Parathyroid adenoma (tissue), 2 donors: Measurements from ENCODE around the gene TSPOAP1.

Source experiments
- H2AFZ ChIP-seq: fragments of 300-600 bp; sonication (generic); one replicate; pipeline ENCODE4 v1.7.0; 2017; ENCODE audit warnings: antibody characterized with exemption, mild to moderate bottlenecking
- H3K27ac ChIP-seq: fragments of 300-600 bp; sonication (generic); one replicate; pipeline ENCODE4 v1.7.0; 2017
- H3K27me3 ChIP-seq: fragments of 300-600 bp; sonication (generic); one replicate; pipeline ENCODE4 v1.7.0; 2017; ENCODE audit warnings: low read length; ENCODE audit not compliant: control insufficient read depth, insufficient read depth
- H3K36me3 ChIP-seq: fragments of 300-600 bp; sonication (generic); one replicate; pipeline ENCODE4 v1.7.0; 2017; ENCODE audit warnings: low read length; ENCODE audit not compliant: control insufficient read depth, insufficient read depth
- H3K4me1 ChIP-seq: fragments of 300-600 bp; sonication (generic); one replicate; pipeline ENCODE4 v1.7.0; 2017; ENCODE audit warnings: control low read depth
- H3K4me2 ChIP-seq: fragments of 300-600 bp; sonication (generic); one replicate; pipeline ENCODE4 v1.7.0; 2017; ENCODE audit warnings: low read length
- H3K4me3 ChIP-seq: fragments of 300-600 bp; sonication (generic); one replicate; pipeline ENCODE4 v1.7.0; 2017; ENCODE audit warnings: low read depth, low read length
- H3K79me2 ChIP-seq: fragments of 300-600 bp; sonication (generic); one replicate; pipeline ENCODE4 v1.7.0; 2017; ENCODE audit warnings: control low read depth
- H3K9ac ChIP-seq: fragments of 300-600 bp; sonication (generic); one replicate; pipeline ENCODE4 v1.7.0; 2017; ENCODE audit warnings: mild to moderate bottlenecking
- H3K9me3 ChIP-seq: fragments of 300-600 bp; sonication (generic); one replicate; pipeline ENCODE4 v1.7.0; 2017; ENCODE audit warnings: low read length; ENCODE audit not compliant: control insufficient read depth
- TF ChIP-seq, protein P1 (sequence below): fragments of 300-600 bp; sonication (generic); IDR thresholded peaks from one replicate; pipeline ENCODE4 v1.7.0; 2017; ENCODE audit warnings: antibody characterized with exemption, mild to moderate bottlenecking
- donor health status: primary hyperparathyroidism.

The TSPOAP1 gene

DNA sequence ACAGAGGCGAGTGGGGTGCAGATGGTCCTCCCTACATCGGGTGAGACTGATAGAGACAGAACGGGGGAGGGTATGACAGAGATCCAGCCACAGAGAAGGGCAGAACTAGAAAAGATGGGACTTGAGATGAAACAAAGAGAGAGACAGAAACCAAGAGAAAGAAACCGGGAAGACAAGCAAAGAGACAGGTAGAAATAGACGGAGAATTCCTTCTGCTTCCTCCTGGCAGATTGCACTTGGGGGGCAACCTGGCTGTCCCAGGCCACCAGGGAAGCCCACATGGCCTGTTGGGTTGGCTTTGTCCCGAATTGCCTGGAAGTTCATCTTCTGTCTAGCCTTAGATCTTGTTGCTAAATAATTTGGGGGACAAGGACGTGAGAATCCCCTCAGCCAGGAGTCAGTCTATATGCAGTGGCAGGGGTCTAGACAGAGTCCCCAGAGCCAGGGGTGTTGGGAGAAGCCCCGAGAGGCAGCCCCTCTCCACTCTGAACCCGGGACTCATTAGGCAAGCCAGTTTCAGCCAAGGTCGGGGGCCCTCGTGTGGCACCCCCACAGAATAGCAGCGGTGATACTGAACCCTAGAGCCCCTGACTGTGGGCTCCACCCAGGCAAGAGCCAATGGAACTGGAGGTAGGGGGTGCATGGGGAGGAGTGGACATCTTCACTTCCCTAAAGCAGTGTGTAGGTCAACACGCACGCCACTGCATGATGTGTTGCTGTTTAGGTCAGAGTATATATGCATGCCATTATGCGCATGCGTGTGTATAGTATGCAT lies 627 bp upstream of the TSPOAP1 start:
- H3K27me3 ChIP-seq: no peaks in the 10 kb centered on the region
- no peaks in the 10 kb centered on the region for H3K9me3 ChIP-seq
- H3K79me2 ChIP-seq: no peaks in the 10 kb centered on the region
- H3K27ac ChIP-seq: no peak overlapping the region
- H3K4me3 ChIP-seq: no peak overlapping the region
- no peak overlapping the region for H3K4me2 ChIP-seq
- H3K36me3 ChIP-seq: no peaks in the 10 kb centered on the region
- H3K9ac ChIP-seq: no peak overlapping the region
- H2AFZ ChIP-seq: no peak overlapping the region
- TF ChIP-seq, protein P1, sequence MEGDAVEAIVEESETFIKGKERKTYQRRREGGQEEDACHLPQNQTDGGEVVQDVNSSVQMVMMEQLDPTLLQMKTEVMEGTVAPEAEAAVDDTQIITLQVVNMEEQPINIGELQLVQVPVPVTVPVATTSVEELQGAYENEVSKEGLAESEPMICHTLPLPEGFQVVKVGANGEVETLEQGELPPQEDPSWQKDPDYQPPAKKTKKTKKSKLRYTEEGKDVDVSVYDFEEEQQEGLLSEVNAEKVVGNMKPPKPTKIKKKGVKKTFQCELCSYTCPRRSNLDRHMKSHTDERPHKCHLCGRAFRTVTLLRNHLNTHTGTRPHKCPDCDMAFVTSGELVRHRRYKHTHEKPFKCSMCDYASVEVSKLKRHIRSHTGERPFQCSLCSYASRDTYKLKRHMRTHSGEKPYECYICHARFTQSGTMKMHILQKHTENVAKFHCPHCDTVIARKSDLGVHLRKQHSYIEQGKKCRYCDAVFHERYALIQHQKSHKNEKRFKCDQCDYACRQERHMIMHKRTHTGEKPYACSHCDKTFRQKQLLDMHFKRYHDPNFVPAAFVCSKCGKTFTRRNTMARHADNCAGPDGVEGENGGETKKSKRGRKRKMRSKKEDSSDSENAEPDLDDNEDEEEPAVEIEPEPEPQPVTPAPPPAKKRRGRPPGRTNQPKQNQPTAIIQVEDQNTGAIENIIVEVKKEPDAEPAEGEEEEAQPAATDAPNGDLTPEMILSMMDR: peak; percentile 13
- peaks cover 5% of the 10 kb centered on the region for H3K4me1 ChIP-seq

DNA sequence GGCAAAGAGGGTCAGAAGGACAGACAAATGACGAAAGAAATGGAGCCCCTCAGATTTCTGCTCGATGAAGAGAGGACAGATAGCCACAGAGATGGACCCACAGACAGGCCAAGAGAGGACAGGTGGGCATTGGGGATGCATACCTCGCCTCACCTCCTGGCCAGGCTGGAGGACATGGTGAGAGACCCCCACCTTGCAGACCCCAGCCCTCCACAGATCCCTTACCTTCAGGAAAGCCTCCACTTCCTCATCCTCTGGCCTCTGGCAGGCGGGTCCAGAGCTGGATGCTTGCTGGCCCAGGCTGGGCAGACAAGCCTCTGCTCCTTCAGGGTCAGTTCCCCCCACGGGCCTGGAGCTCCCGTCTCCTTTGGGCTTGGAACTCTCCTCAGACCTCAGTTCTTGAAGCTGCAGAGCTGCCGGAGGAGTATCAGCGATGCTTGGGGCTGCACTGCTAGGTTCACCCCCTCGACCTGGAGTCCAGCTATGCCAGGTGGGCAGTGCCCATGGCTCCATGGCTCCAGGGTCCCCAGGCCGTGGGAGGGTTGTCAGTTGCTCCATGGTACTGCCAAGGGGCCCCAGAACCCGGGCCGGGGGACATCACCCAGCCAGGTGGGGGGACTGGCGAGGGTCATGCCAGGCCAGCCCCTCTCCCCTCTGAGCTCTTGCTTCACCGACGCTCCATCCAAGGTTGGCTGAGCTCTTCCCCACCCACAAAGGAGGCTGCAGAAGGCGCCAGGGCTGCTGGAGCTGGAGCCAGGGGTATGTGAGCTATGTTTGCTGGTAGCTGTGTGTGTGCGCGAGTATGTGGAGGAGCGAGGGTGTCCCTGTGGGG lies 1.0 kb downstream of the TSPOAP1 start:
- no peak overlapping the region for H3K9ac ChIP-seq
- no peaks in the 10 kb centered on the region for H3K9me3 ChIP-seq
- H3K79me2 ChIP-seq: no peaks in the 10 kb centered on the region
- H2AFZ ChIP-seq: no peak overlapping the region
- H3K27ac ChIP-seq: no peak overlapping the region
- H3K4me3 ChIP-seq: no peak overlapping the region
- peaks cover 9% of the 10 kb centered on the region for H3K4me1 ChIP-seq
- H3K4me2 ChIP-seq: no peak overlapping the region
- no peaks in the 10 kb centered on the region for H3K36me3 ChIP-seq
- no peaks in the 10 kb centered on the region for H3K27me3 ChIP-seq
- TF ChIP-seq, protein P1: no peak

DNA sequence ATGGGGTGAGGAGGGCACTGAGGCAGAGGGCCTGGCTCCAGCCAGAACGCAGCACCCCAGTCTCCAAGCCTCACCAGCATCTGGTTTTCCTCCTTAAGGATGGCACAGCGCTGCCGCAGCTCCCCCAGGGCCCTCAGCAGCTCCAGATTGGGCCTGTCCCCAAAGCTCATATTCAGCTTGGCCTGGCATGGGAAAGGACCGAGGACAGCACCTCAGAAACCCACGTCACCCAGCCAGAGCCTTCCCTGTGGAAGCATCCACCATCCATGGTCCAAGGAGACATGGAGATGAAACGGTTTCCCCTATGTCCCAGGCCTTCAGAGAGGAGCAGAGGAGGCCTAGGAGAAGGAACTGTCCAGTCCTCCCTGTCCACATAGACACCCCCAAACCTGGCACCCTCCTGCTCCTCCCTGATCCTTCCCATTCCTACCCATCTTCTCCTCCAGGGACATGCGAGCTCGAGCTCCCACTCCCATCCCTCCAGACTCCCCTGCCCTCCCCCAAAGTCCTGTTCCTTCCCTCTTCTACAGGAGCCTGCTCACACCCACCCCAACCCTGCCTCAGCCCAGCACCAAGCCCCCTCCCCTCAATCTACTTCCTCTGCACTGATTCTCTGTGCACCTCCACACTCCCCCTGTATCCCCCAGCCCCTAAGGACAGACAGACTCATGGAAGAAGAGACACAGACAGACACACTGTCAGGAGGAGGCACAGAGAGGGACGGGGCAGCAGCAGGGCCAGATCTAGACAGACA lies 1.8 kb downstream of the TSPOAP1 start:
- Histone ChIP-seq H3K9ac (no peak overlapping the region), H2AFZ (no peak overlapping the region), H3K4me2 (no peak overlapping the region), H3K36me3 (no peaks in the 10 kb centered on the region), H3K4me3 (no peak overlapping the region), H3K9me3 (no peaks in the 10 kb centered on the region), H3K27me3 (no peaks in the 10 kb centered on the region), H3K27ac (no peak overlapping the region), H3K79me2 (no peaks in the 10 kb centered on the region), H3K4me1 (peaks cover 9% of the 10 kb centered on the region)
- TF ChIP-seq, protein P1: no peak

DNA sequence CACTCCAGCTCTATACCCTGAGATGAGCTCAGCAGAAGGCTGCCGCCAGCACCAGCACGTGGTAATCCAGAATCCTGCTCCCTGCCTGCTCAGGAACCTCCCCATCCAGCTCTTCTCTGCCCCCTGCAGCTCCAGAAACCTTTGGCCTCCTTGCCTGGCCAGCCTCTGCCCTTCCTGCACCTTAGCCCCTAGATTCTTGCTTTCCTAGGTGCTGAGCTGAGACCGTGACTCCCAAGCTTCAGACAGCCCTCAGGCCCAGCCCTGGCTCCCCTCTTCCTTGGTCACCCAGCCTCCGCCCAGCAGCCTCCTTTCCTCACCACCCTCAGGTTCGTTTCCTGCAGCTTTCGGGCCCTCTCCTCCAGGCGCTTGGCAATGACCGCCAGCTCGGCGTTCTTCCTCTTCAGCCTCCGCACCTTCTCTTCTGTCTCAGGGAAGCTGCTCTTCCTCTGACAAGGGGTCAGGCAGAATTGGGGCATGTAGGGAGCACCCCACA lies 2.6 kb downstream of the TSPOAP1 start:
- H3K4me3 ChIP-seq: no peak overlapping the region
- no peaks in the 10 kb centered on the region for H3K79me2 ChIP-seq
- TF ChIP-seq, protein P1: no peak
- no peak overlapping the region for H2AFZ ChIP-seq
- H3K4me1 ChIP-seq: peaks cover 9% of the 10 kb centered on the region
- H3K9me3 ChIP-seq: no peaks in the 10 kb centered on the region
- no peaks in the 10 kb centered on the region for H3K36me3 ChIP-seq
- no peak overlapping the region for H3K27ac ChIP-seq
- no peak overlapping the region for H3K4me2 ChIP-seq
- no peaks in the 10 kb centered on the region for H3K27me3 ChIP-seq
- no peak overlapping the region for H3K9ac ChIP-seq
